ENCODE results near the gene SNTG2. TPM values are rescaled to one million over a fixed set of nuclear protein-coding genes. Genes with fewer than 3 reads are reported as not detected.

SNTG2 gene
- total and polyA plus RNA-seq, 2 donors (not counting 3 experiments of a cell fraction or from before 2014, with no cell fraction given): not detected

- ChIA-PET POLR2A (no interaction called here), CTCF (no interaction called here)
- H3K9ac ChIP-seq (replicated peaks; ENCODE audit: extremely low read depth, insufficient read depth, low read length): no peak overlapping the region
- H3K4me3 ChIP-seq (replicated peaks in 1 of 3; ENCODE audit: insufficient read depth in 1 of 3, low read depth in 1 of 3, low read length in 3 of 3): no peak overlapping the region
- H2AFZ ChIP-seq (ENCODE audit: low read depth, low read length): no peak overlapping the region
- BruUV-seq (replicated peaks): no TSS peak
- H3K9me3 ChIP-seq (replicated peaks; ENCODE audit: control insufficient read depth, insufficient read depth, low read length): peaks cover 7% of the 10 kb centered on the region
- DNase-seq (ENCODE audit: low read depth, low spot score): no peak
- dilution Hi-C loops (cut with MboI; ENCODE audit: extremely low pct_ligation_motif_present, low sequenced_read_pairs) (no loop called here), intact Hi-C loops (cut with micrococcal nuclease) (no loop called here)
- no peaks in the 10 kb centered on the region for H3K36me3 ChIP-seq (ENCODE audit: control insufficient read depth in 2 of 2, extremely low read depth in 1 of 2, insufficient read depth in 2 of 2, low read length in 2 of 2)
- H3K4me2 ChIP-seq (ENCODE audit: insufficient read depth, low read length): no peak overlapping the region
- no peaks in the 10 kb centered on the region for H3K9me1 ChIP-seq (replicated peaks; ENCODE audit: control insufficient read depth, extremely low read depth, insufficient read depth, low read length)
- no peaks in the 10 kb centered on the region for H3K4me1 ChIP-seq (ENCODE audit: control insufficient read depth, extremely low read depth, insufficient read depth, low read length)
- no peak overlapping the region for H3K27ac ChIP-seq (ENCODE audit: insufficient read depth, low read depth, low read length)
- no peak for FAIRE-seq
- TF ChIP-seq JUN (IDR thresholded peaks at IDR 0.05; ENCODE audit: borderline replicate concordance, insufficient read depth, insufficient read length, low read depth) (no peak), EZH2 (IDR thresholded peaks at IDR 0.05; ENCODE audit: borderline replicate concordance, low read depth, low read length, severe bottlenecking) (no peak), FOS (IDR thresholded peaks at IDR 0.05; ENCODE audit: borderline replicate concordance, insufficient read depth, low read length) (no peak), POLR2A (IDR thresholded peaks at IDR 0.05; ENCODE audit: low read depth, low read length) (no peak), CTCF (IDR thresholded peaks at IDR 0.05; ENCODE audit: extremely low read depth in 1 of 2, insufficient read depth in 1 of 2, low read depth in 1 of 2, low read length in 2 of 2) (no peak), POLR2AphosphoS5 (IDR thresholded peaks at IDR 0.05; ENCODE audit: insufficient read depth, low read depth, low read length) (no peak), MAX (IDR thresholded peaks at IDR 0.05; ENCODE audit: insufficient read depth, insufficient read length) (no peak), MYC (IDR thresholded peaks at IDR 0.05; ENCODE audit: low read depth, low read length) (no peak), GATA2 (IDR thresholded peaks at IDR 0.05; ENCODE audit: insufficient read depth, insufficient read length, low read depth, low read length) (no peak)
- H3K27me3 ChIP-seq (ENCODE audit: control insufficient read depth in 2 of 2, insufficient read depth in 2 of 2, low read length in 2 of 2): no peaks in the 10 kb centered on the region
- no peaks in the 10 kb centered on the region for H4K20me1 ChIP-seq (replicated peaks; ENCODE audit: control insufficient read depth, extremely low read depth, insufficient read depth, low read length)
- H3K79me2 ChIP-seq (ENCODE audit: control insufficient read depth, insufficient read depth, low read length): no peaks in the 10 kb centered on the region
Observed at GRCh38 chr2:1249897-1250687, 299.4 kb downstream of the SNTG2 start.
